ENCODE measurements around the gene GRIK3.
"Not testable (repeated sequence)": the region's sequence is repeated elsewhere in the genome, so short reads cannot be mapped to it uniquely, and the experiment has no call there.

Gene GRIK3

GRCh38 chr1:37034121-37035013 is at the start of gene GRIK3:
Gene GRIK3 (minus strand): TSS chr1:37034515. CDS start chr1:37034108, 407 bp downstream.
- no peak for DNase-seq

GRCh38 chr1:37084013-37084412 is 49.7 kb upstream of the GRIK3 start:
- no peak for DNase-seq

- DNase-seq: no peak
Observed at GRCh38 chr1:37083603-37084002, 49.3 kb upstream of the GRIK3 start.

- not testable (repeated sequence) for DNase-seq
Observed at GRCh38 chr1:37080296-37080986, 46.1 kb upstream of the GRIK3 start.

- no peak for DNase-seq
Observed at GRCh38 chr1:37078866-37079265, 44.6 kb upstream of the GRIK3 start.

- DNase-seq: no peak
Observed at GRCh38 chr1:37076168-37076567, 41.9 kb upstream of the GRIK3 start.

GRCh38 chr1:37073854-37074379 is 39.6 kb upstream of the GRIK3 start:
- no peak for DNase-seq

GRCh38 chr1:37073152-37073853 is 39.0 kb upstream of the GRIK3 start:
- DNase-seq: no peak

GRCh38 chr1:37071829-37072228 is 37.5 kb upstream of the GRIK3 start:
- no peak for DNase-seq

GRCh38 chr1:37070126-37070525 is 35.8 kb upstream of the GRIK3 start:
- DNase-seq: no peak

GRCh38 chr1:37069406-37069805 is 35.1 kb upstream of the GRIK3 start:
- DNase-seq: no peak

GRCh38 chr1:37068897-37069296 is 34.6 kb upstream of the GRIK3 start:
- no peak for DNase-seq

- no peak for DNase-seq
Observed at GRCh38 chr1:37068260-37068659, 33.9 kb upstream of the GRIK3 start.

- no peak for DNase-seq
Observed at GRCh38 chr1:37064039-37064438, 29.7 kb upstream of the GRIK3 start.

GRCh38 chr1:37059346-37059745 is 25.0 kb upstream of the GRIK3 start:
- DNase-seq: no peak

- no peak for DNase-seq
Observed at GRCh38 chr1:37058424-37058988, 24.2 kb upstream of the GRIK3 start.

GRCh38 chr1:37056325-37056724 is 22.0 kb upstream of the GRIK3 start:
- no peak for DNase-seq

- DNase-seq: no peak
Observed at GRCh38 chr1:37055631-37056030, 21.3 kb upstream of the GRIK3 start.

- DNase-seq: no peak
Observed at GRCh38 chr1:37053173-37053572, 18.9 kb upstream of the GRIK3 start.

- no peak for DNase-seq
Observed at GRCh38 chr1:37052120-37052519, 17.8 kb upstream of the GRIK3 start.

- DNase-seq: no peak
Observed at GRCh38 chr1:37051346-37051745, 17.0 kb upstream of the GRIK3 start.

GRCh38 chr1:37047542-37047941 is 13.2 kb upstream of the GRIK3 start:
- no peak for DNase-seq

- no peak for DNase-seq
Observed at GRCh38 chr1:37043101-37043500, 8.8 kb upstream of the GRIK3 start.

Measured in SW 1271 (cell line).